Measurements from ENCODE around the gene NAP1L1.
A peak's percentile ranks its signal among the peaks of the same experiment; 100 is the strongest.

Gene NAP1L1
- total RNA-seq: 602 to 694 reads per million in 2 donors

DNA sequence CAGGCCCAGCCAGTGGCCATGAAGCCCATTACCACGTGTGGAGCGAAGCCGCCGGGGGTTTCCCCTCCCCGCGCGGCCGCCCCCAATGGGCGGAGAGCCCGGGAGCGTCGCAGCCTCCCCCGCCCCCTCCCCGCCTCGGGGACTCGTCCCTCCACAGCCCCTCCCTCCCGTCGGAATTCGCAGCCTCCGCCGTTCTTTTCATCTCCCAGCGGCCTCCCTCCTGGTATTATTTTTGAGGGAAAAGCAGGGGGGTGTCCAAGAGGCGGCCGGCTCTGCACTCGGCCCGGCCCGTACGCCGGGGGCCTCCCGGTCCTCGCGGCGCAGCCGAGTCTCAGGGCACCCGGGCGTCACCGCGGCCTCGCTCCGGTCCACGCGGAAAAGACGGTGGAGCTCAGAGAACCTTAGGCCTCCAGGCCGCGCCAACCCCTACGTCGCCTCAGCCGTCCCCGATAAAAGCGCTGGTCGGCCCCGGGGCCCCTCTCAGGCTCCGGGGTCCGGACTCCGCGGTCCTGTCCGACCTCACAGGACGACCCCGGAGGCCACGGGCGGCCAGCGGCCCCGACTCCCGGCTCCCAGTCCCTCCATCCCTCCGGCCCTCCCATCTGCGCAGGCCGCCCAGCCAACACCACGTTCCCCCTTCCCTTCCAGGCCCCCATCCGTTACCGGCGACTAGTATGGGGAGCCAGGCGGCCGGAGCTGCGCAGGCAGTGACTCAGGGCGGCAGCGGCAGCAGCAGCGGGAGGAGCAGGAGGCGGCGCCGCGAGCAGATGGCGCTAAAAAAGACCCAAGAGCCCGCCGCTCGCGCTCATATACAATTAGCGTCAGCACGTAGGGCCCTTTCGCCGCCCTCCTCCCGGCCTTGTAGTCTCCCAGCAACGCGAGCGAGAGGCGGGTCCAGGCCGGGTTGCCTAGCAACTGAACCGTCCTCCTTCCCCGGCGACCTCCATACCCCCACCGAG, at the start of gene NAP1L1:
Gene NAP1L1, minus strand, starts transcription at position 782 of the 959 bp plus-strand sequence. CDS start 10,466 bp downstream, outside the sequence.
- peak; percentile 93 for DNase-seq

DNA sequence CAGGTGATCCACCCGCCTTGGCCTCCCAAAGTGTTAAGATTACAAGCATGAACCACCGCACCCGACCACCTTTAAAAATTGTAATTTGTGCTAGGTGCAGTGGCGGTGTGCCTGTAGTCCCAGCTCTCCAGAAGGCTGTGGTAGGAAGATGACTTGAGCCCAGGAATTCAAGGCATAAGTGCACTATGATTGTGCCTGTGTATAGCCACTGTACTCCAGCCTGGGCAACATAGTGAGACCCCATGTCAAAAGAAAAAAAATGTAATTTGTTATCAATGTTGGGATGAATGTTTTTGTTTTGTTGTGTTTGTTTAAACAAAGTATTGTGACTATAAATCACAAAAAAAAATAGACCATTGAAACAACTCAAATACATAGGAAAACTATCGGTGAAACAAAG, 43.1 kb upstream of the NAP1L1 start:
- no peak for DNase-seq

DNA sequence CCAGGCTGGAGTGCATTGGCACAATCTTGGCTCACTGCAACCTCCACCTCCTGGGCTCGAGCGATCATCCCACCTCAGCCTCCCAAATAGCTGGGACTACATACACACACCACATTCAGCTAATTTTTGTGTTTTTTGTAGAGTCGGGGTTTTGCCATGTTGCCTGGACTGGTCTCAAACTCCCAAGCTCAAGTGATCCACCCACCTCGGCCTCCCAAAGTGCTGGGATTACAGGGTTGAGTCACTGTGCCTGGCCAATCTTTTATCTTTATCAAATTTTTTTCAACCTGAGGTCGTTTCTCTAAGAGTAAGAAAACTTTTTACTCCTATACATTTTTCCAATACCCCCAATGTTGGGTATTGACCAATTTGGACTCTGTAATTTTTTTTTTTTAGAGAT, 40.0 kb upstream of the NAP1L1 start:
- DNase-seq: no peak

DNA sequence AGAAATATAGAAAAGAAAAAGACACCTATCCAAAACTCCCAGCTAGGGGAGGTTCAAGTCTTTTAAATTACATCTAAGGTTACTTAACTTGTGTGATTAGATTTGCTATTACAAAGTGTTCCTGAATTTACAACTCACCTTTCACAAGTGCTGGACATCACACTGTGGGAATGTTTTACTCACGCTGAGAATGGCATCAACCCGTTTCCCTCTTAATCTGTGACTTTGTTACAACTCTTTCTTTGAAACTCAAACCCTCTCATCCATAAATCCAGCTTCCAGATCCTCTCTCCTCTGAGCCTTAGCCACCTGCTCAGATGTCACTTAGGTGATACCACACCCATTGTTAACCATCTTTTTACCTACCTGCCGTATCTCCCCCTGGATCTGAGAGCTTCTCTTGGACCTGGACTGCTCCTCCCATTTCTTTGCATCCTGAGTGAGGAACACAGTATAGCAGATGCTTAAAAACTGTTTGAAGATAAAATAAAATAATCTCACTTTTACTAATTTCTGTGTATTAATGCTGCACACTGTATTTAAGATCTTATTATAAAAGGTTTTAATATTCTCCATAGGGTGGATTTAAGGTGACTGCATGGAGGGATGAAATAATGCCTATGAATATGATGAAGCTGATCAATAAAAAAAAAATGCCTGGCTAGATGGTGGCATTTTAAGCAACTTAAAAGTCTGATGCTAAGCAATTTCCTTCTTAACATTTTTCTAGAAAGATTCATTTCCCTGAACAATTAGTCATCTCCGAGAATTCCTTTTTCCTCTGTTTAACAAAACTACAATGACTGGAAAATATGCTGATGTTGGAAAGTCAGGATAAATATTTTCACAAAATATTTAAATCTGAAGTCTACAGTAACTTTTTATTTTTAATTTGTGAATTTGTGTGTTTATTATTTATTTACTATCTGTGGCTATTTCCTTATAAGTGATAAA, 39.1 kb upstream of the NAP1L1 start:
- DNase-seq: no peak

DNA sequence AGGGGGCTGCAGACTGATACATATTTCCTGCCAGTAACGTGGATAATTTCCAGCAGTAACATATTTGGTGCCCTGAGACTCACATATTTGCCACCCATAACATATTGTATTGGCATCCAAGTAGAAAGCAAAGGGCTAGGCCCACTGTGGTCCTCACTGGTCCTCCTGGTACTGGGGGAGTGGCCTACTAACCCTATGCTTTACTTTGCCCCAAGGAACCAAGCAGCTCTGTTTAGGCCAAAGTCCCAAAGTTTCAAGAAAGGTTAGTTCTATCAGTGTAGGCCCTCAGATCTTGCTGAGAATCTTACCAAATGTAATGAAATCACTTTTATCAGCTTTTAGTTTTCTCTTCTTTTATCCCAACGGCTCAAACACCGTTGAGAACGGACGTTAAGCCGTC, 35.4 kb upstream of the NAP1L1 start:
- DNase-seq: no peak

- DNase-seq: no peak
These were observed 33.3 kb upstream of the NAP1L1 start for GRCh38 chr12:76117751-76118150.

DNA sequence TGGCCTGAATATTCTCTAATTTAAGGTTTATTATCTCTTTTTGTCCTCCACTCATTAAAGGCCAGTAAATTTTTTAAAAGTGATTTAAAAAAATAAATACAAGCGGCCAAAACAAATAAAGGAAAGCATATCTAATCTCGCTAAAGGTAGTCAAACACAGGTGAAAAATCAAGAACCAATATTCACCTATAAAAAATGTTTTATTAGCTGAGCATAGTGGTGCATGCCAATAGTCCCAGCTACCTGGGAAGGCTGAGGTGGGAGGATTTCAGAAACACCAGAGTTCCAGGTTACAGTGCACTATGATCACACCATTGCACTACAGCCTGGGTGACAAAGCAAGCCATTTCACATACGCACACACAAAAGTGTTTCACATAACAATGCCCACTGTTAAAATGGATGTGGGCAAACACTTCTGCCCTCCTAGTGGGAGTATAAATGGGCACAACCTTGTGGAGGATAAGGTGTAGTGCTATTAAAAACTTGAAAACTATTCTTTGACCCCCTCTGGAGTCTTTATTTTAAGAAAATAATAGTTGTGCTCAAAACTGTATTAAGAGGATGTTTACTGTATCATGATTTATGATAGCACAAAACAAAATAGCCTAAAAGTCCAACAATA, 32.7 kb upstream of the NAP1L1 start:
- DNase-seq: no peak

DNA sequence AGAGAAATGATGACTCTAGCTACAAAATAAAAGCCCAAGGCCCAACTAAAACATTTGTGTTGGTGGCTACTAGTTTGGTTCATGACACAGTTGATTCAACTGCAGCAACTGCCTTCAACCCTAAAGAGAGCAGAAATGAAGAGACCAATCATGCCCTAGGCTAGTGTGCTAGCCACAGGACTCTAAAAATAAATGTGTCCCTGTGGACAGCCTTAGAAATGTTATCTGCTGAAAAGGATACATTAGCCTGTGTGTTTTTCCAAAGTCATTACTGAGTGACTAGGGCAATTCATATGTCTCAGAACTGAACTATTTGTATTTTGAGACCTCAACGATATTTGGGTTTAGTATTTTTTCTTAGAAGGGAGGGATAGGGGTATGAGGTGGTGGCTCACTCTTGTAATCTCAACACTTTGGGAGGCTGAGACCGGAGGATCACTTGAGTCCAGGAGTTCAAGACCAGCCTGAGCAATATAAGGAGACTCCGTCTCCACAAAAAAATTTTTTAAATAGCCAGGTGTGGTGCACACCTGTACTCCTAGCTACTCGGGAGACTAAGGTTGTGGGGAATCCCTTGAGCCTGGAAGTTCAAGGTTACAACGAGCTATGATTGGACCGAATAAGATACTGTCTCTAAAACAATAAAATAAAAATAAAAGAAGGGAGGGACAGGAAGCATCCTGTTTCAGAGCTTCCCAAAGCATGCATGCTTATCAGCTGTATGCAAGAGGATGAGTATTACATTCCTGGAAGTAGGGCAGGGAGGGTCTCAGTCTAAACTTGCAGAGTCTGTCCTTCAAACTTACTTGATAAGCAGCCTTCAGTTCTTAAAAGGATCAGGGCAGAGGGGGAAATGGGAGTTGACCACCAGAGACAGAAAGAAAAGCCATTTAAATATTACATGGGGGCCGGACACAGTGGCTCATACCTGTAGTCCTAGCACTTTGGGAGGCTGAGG, 29.6 kb upstream of the NAP1L1 start:
- no peak for DNase-seq

- DNase-seq: no peak
These were observed 26.8 kb upstream of the NAP1L1 start for GRCh38 chr12:76111209-76111749.

- no peak for DNase-seq
These were observed 25.4 kb upstream of the NAP1L1 start for GRCh38 chr12:76109879-76110278.

- no peak for DNase-seq
These were observed 23.9 kb upstream of the NAP1L1 start for GRCh38 chr12:76108356-76108755.

GRCh38 chr12:76106631-76107030, 22.1 kb upstream of the NAP1L1 start:
- no peak for DNase-seq

DNA sequence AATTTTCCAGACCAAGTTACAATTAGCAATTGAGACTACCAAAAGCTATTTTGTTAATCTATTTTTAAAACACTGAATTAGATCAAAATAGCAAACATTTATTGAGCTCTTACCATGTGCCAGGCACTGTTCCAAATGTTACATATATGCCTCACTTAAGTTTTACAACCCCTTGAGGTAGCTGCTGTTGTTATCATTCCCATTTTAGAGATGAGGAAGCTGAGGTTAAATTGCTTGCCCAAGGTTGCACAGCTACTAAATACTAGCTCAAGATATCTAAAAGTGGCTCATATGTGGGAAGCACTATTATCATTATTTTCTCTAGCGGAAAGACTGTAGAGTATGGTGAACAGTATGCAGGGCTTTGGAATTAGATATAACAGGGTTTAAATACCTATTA, 19.5 kb upstream of the NAP1L1 start:
- DNase-seq: no peak

DNA sequence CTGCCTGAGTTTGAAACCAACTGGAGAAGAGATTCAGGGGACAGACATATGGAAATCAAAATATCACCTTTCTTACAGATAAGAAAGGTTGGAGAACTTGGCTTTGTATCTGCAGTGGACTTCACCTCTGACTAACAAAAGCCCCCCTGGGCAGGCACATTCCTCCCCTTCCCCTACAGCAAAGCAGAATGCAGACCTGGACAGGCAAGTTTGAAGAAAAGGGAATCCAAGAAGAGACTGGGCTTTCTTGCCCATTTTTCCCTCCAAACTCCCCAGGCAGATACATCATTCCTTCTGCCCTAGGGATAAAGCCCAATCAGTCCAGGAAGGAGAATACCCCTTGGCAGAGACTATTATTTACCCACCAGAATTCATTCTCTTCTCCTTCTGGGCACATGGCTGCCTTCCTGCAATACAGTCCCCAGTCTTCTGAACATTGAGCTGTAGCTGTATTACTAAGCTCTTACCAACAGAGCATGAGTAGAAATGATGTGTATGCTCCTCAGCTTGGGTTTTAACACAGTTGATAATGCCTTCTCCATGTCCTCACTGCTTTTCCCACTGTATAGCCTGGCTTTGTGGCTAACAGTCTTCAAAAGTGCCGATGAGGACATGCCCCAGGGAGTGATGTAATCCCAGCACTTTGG, 17.4 kb upstream of the NAP1L1 start:
- DNase-seq: no peak

DNA sequence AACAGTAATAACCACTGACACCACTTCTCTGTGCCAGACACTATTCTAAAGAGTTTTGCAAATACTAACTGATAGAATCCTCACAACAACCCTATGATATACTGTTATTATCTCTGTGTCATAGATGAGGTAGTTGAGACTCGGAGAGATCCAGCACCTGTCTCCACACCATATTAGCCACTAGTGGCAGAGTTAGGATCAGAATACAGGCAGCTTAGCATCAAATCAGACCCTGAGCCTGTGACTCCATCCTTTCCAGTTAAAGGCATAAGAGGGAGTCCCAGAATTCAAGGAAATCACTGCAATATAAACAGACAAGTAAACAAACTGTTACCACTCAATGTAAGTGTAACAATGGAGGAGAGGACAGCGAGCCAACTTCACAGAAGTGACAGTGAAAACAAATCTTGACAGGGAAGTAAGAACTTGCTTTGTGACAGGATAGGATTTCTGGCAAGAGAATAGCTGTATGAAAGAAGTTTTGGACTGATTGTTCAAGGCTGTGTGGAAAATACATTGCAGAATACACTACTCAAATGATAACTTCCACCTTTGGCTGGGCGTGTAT, 11.7 kb upstream of the NAP1L1 start:
- DNase-seq: no peak

DNA sequence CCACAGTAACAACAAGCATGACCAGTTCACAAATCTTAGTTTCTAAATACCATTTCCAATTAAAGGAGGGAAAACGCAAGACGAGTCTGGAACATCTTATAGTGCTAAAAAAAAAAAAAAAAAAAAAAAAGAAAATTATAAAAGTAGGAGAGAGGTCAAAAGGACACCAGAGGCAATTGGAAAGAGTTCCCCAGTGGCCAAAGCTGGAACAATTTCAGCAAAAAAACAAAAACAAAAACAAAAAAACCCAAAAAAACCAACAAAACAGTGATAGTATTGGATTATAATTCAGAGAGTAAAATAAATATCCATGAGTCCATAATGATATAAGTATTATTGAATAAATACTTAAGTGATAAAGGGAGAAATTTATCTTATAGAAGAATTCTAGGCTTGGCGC, 10.3 kb upstream of the NAP1L1 start:
- no peak for DNase-seq

DNA sequence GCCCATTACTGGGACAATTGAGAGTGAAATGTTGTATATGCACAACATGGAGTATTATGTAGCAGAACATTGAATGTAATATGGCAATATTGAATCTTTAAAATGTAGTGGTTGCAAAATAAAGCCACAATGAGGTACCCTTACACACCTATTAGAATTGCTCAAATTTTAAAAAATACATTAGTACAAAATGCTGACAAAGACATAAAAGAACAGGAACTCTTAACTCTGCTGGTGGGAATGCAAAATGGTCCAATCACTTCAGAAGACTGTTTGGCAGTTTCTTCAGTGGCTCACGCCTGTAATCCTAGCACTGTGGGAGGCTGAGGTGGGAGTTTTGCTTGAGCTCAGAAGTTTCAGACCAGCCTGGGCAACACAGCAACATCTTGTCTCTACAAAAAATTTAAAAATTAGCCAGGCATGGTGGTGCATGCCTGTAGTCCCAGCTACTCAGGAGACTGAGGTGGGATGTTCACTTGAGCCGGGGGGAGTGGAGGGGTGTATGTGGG, 6.8 kb upstream of the NAP1L1 start:
- DNase-seq: no peak

- DNase-seq: peak; percentile 27
These were observed 1.0 kb upstream of the NAP1L1 start for GRCh38 chr12:76085520-76085868.

GRCh38 chr12:76084863-76085519, 506 bp upstream of the NAP1L1 start:
- DNase-seq: no peak
